HepG2 (cell line): ENCODE measurements around the gene ANXA9. TPM values are rescaled to one million over a fixed set of nuclear protein-coding genes. Genes with fewer than 3 reads are reported as not detected.

Experiments
- CCAR2 ChIP-seq: fragments of 200-400 bp; formaldehyde crosslinking; optimal IDR thresholded peaks from 2 replicates; pipeline ENCODE3; 2018; ENCODE audit warnings: low read depth, mild to moderate bottlenecking, low read length, moderate library complexity
- FOSL1 ChIP-seq: sonication (generic); formaldehyde crosslinking; IDR thresholded peaks from 2 replicates; pipeline ENCODE4 v1.9.0; 2021; ENCODE audit warnings: missing genetic modification reagents, borderline replicate concordance
- HMGA1 ChIP-seq: sonication (generic); formaldehyde crosslinking; conservative IDR thresholded peaks from 2 replicates; pipeline ENCODE4 v1.4.0; 2020; ENCODE audit warnings: missing genetic modification reagents
- KDM5B ChIP-seq: sonication (generic); formaldehyde crosslinking; IDR thresholded peaks from 2 replicates; pipeline ENCODE4 v1.4.0; 2020; ENCODE audit warnings: missing genetic modification reagents, mild to moderate bottlenecking, borderline replicate concordance
- KLF12 ChIP-seq: sonication (generic); formaldehyde crosslinking; IDR thresholded peaks from 2 replicates; pipeline ENCODE4 v1.4.0; 2020; ENCODE audit warnings: missing genetic modification reagents, borderline replicate concordance
- SALL1 ChIP-seq: sonication (generic); formaldehyde crosslinking; IDR thresholded peaks from 2 replicates; pipeline ENCODE4 v1.8.0; 2022; ENCODE audit warnings: mild to moderate bottlenecking, missing genetic modification reagents
- SMARCE1 ChIP-seq: fragments of 450-650 bp; IDR thresholded peaks from 2 replicates; pipeline ENCODE4 v1.6.1; 2017; ENCODE audit warnings: borderline replicate concordance
- SPEN ChIP-seq: sonication (generic); formaldehyde crosslinking; IDR thresholded peaks from 2 replicates; pipeline ENCODE4 v1.5.1; 2020; ENCODE audit warnings: low read depth, mild to moderate bottlenecking, missing genetic modification reagents
- SUZ12 ChIP-seq: fragments of 150-350 bp; IDR thresholded peaks from 2 replicates; pipeline ENCODE4 v1.6.1; 2014; ENCODE audit warnings: low read depth, low read length
- TARDBP ChIP-seq: sonication (generic); formaldehyde crosslinking; IDR thresholded peaks from 2 replicates; pipeline ENCODE4 v1.8.0; 2022; ENCODE audit warnings: mild to moderate bottlenecking, missing genetic modification reagents
- TOE1 ChIP-seq: sonication (generic); formaldehyde crosslinking; IDR thresholded peaks from 2 replicates; pipeline ENCODE4 v1.4.0; 2020; ENCODE audit warnings: mild to moderate bottlenecking, missing genetic modification reagents
- ZNF703 ChIP-seq: sonication (generic); formaldehyde crosslinking; IDR thresholded peaks from 2 replicates; pipeline ENCODE4 v1.5.1; 2020; ENCODE audit warnings: missing genetic modification reagents, mild to moderate bottlenecking, moderate library complexity, borderline replicate concordance
- polyA plus RNA-seq, 8 experiments: library from polyadenylated mRNA; depleted of rRNA in 3 of 8; stranded (reverse) in 7 of 8; unstranded in 1 of 8; fragments of >200 nt; fragmentation: Illumina TruSeq in 4 of 8; extraction: Trizol in 4 of 8; gene quantifications; 2 replicates each; pipeline versions ENCODE4 v1.2.1 to v1.2.3, GENCODE V29; 2011 to 2016; ENCODE audit warnings: low read depth in 4 of 8, missing spikeins in 1 of 8, mixed read lengths in 1 of 8; ENCODE audit not compliant: insufficient read depth in 1 of 8
- total RNA-seq, 5 experiments: library from RNA; depleted of rRNA; stranded (reverse); fragments of >200 nt; fragmentation: Illumina TruSeq; extraction: Trizol; gene quantifications; 2 replicates each; pipeline ENCODE4 v1.2.3, GENCODE V29; 2016; ENCODE audit warnings: low read depth in 1 of 5
- TF ChIP-seq, protein P1 (sequence below): IDR thresholded peaks from 2 replicates; pipeline ENCODE4 v1.6.1; 2012; ENCODE audit warnings: inconsistent platforms
- TF ChIP-seq, protein P2 (sequence below), 2 experiments: sonication (generic) in 1 of 2; formaldehyde crosslinking in 1 of 2; IDR thresholded peaks; 2 replicates each; pipeline versions ENCODE4 v1.6.1 to v1.9.0; 2014 to 2022; ENCODE audit warnings: antibody characterized with exemption in 1 of 2, borderline replicate concordance in 1 of 2, inconsistent platforms in 1 of 2, low read depth in 1 of 2, missing genetic modification reagents in 1 of 2
- TF ChIP-seq, protein P3 (sequence below): sonication (generic); formaldehyde crosslinking; IDR thresholded peaks from 2 replicates; pipeline ENCODE4 v1.8.0; 2023; ENCODE audit warnings: mild to moderate bottlenecking, missing genetic modification reagents
- TF ChIP-seq, protein P4 (sequence below), 2 experiments: IDR thresholded peaks; 2 replicates each; pipeline ENCODE4 v1.6.1; 2011 to 2012; ENCODE audit warnings: low read length in 2 of 2, borderline replicate concordance in 1 of 2, low read depth in 1 of 2, mild to moderate bottlenecking in 1 of 2, moderate library complexity in 1 of 2

ANXA9 gene
- total and polyA plus RNA-seq, 2 of the 13 experiments (the other 11 are each of a cell fraction or from before 2014, with no cell fraction given), result 13.3 to 23.9 TPM

DNA sequence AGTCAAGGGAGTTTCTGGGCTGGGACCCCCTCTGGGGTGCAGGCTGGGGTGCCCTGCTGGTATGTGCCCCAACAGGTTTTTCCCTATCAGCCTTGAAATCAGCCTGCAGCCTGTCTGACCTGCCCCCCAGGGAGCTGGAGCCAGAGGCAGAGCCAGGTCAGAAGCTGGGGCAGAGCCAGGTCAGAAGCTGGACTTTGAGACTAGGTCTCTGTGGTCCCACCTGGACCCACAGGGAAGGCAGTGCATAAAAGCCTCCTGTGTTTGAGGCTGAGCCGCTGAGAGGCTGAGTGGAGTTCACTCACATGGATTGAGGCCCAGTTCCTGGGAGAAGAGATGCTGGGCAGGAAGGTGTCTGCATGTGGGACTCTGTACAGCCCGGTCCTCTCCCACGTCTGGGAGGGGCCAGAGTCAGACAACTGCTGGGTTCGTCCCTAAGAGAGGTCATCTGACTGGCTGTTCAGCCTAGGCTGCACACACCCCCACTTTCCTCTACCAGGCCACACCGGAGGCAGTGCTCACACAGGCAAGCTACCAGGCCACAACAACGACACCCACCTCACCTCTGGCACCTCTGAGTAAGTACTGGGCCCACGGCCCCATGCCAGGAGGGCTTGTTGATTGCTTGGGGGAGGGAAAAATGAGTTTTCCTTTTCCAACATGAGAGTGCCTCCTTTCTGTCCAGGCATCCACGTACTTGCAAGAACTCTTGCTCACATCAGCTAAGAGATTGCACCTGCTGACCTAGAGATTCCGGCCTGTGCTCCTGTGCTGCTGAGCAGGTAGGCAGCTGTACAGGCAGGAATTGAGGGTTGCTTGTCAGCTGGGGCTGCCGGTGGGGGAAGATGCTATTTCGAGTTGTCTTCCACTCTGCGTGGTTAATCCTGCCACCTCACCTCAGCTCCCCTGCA, at the start of gene ANXA9 (continued):
- TF ChIP-seq SUZ12, result no peak
- TF ChIP-seq, protein P1, sequence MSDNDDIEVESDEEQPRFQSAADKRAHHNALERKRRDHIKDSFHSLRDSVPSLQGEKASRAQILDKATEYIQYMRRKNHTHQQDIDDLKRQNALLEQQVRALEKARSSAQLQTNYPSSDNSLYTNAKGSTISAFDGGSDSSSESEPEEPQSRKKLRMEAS, result peak; percentile 88
- no peak for TF ChIP-seq ZNF703 (CRISPR knock-in tag)
- 0 out of 2 replicates have a peak, but pooled peaks have one; percentile 2 for TF ChIP-seq TOE1 (CRISPR knock-in tag)
- peak; percentile 43 for TF ChIP-seq CCAR2
- 0 out of 2 replicates have a peak, but pooled peaks have one; percentile 27 for TF ChIP-seq KLF12 (CRISPR knock-in tag)
- no peak for TF ChIP-seq KDM5B
- TF ChIP-seq SMARCE1, result no peak
- TF ChIP-seq, protein P2, sequence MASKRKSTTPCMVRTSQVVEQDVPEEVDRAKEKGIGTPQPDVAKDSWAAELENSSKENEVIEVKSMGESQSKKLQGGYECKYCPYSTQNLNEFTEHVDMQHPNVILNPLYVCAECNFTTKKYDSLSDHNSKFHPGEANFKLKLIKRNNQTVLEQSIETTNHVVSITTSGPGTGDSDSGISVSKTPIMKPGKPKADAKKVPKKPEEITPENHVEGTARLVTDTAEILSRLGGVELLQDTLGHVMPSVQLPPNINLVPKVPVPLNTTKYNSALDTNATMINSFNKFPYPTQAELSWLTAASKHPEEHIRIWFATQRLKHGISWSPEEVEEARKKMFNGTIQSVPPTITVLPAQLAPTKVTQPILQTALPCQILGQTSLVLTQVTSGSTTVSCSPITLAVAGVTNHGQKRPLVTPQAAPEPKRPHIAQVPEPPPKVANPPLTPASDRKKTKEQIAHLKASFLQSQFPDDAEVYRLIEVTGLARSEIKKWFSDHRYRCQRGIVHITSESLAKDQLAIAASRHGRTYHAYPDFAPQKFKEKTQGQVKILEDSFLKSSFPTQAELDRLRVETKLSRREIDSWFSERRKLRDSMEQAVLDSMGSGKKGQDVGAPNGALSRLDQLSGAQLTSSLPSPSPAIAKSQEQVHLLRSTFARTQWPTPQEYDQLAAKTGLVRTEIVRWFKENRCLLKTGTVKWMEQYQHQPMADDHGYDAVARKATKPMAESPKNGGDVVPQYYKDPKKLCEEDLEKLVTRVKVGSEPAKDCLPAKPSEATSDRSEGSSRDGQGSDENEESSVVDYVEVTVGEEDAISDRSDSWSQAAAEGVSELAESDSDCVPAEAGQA (IDR thresholded peaks at IDR 0.05; ENCODE audit: low read depth), result no peak
- TF ChIP-seq, protein P2 (CRISPR knock-in tag; IDR thresholded peaks at IDR 0.05; ENCODE audit: borderline replicate concordance), result no peak
- TF ChIP-seq HMGA1 (CRISPR knock-in tag), result no peak
- no peak for TF ChIP-seq FOSL1 (CRISPR knock-in tag)
- TF ChIP-seq, protein P3, sequence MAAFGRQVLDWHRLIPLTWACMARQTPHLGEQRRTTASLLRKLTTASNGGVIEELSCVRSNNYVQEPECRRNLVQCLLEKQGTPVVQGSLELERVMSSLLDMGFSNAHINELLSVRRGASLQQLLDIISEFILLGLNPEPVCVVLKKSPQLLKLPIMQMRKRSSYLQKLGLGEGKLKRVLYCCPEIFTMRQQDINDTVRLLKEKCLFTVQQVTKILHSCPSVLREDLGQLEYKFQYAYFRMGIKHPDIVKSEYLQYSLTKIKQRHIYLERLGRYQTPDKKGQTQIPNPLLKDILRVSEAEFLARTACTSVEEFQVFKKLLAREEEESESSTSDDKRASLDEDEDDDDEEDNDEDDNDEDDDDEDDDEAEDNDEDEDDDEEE (CRISPR knock-in tag), result peak; percentile 62; the same call in 1 of the 2 replicates
- TF ChIP-seq, protein P4, sequence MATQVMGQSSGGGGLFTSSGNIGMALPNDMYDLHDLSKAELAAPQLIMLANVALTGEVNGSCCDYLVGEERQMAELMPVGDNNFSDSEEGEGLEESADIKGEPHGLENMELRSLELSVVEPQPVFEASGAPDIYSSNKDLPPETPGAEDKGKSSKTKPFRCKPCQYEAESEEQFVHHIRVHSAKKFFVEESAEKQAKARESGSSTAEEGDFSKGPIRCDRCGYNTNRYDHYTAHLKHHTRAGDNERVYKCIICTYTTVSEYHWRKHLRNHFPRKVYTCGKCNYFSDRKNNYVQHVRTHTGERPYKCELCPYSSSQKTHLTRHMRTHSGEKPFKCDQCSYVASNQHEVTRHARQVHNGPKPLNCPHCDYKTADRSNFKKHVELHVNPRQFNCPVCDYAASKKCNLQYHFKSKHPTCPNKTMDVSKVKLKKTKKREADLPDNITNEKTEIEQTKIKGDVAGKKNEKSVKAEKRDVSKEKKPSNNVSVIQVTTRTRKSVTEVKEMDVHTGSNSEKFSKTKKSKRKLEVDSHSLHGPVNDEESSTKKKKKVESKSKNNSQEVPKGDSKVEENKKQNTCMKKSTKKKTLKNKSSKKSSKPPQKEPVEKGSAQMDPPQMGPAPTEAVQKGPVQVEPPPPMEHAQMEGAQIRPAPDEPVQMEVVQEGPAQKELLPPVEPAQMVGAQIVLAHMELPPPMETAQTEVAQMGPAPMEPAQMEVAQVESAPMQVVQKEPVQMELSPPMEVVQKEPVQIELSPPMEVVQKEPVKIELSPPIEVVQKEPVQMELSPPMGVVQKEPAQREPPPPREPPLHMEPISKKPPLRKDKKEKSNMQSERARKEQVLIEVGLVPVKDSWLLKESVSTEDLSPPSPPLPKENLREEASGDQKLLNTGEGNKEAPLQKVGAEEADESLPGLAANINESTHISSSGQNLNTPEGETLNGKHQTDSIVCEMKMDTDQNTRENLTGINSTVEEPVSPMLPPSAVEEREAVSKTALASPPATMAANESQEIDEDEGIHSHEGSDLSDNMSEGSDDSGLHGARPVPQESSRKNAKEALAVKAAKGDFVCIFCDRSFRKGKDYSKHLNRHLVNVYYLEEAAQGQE (IDR thresholded peaks at IDR 0.05; ENCODE audit: borderline replicate concordance in 1 of 2, low read depth in 1 of 2, low read length in 2 of 2), result peak in 1 of 2 experiments; percentile 39; a peak in 1 of 4 replicates
- 0 out of 2 replicates have a peak, but pooled peaks have one; percentile 31 for TF ChIP-seq TARDBP (CRISPR knock-in tag)
- peak; percentile 83 for TF ChIP-seq SALL1 (CRISPR knock-in tag)
- peak; percentile 80 for TF ChIP-seq SPEN
